NCI-H1105 treated with DMSO at 0.1 percent for 48 hours (cell line): Measurements from ENCODE around the gene FBXL16.

Source experiments
- DNase-seq: peaks from one replicate; lab custom pipeline; 2025; lab: John Stamatoyannopoulos, UW

Gene FBXL16

GRCh38 chr16:660459-661183 lies 45.0 kb downstream of the FBXL16 start:
- DNase-seq, result no peak

GRCh38 chr16:660132-660458 lies 45.5 kb downstream of the FBXL16 start:
- DNase-seq, result no peak

GRCh38 chr16:659618-660017 lies 46.0 kb downstream of the FBXL16 start:
- DNase-seq, result no peak

GRCh38 chr16:658679-659571 lies 46.7 kb downstream of the FBXL16 start:
- DNase-seq, result no peak

GRCh38 chr16:657487-657886 lies 48.1 kb downstream of the FBXL16 start:
- no peak for DNase-seq

- no peak for DNase-seq
Measured at GRCh38 chr16:654034-654433, 51.6 kb downstream of the FBXL16 start.

GRCh38 chr16:652454-653305 lies 52.9 kb downstream of the FBXL16 start:
- DNase-seq, result no peak

- no peak for DNase-seq
Measured at GRCh38 chr16:651844-652243, 53.8 kb downstream of the FBXL16 start.

GRCh38 chr16:649631-650030 lies 56.0 kb downstream of the FBXL16 start:
- no peak for DNase-seq

GRCh38 chr16:648781-649589 lies 56.6 kb downstream of the FBXL16 start, which contains the start of gene WDR90:
Gene WDR90, plus strand, starts transcription at chr16:649365. Its CDS starts 52 bp downstream, at chr16:649417.
- peak; percentile 77 for DNase-seq

- DNase-seq, result peak; percentile 12
Measured at GRCh38 chr16:648071-648780, 57.4 kb downstream of the FBXL16 start.

- DNase-seq, result no peak
Measured at GRCh38 chr16:647173-647902, 58.3 kb downstream of the FBXL16 start.

- no peak for DNase-seq
Measured at GRCh38 chr16:646679-647172, 58.9 kb downstream of the FBXL16 start.

- DNase-seq, result no peak
Measured at GRCh38 chr16:645852-646678, 59.5 kb downstream of the FBXL16 start.

- no peak for DNase-seq
Measured at GRCh38 chr16:644556-644955, 61.0 kb downstream of the FBXL16 start.

- no peak for DNase-seq
Measured at GRCh38 chr16:643050-643368, 62.6 kb downstream of the FBXL16 start.
